ENCODE results near the gene TARS3.
"Not testable (repeated sequence)": the region's sequence is repeated elsewhere in the genome, so short reads cannot be mapped to it uniquely, and the experiment has no call there.

The TARS3 gene

GRCh38 chr15:101654171-101654570 is 70.1 kb downstream of the TARS3 start:
- DNase-seq (ENCODE audit: low read depth), result no peak

GRCh38 chr15:101652786-101653430 is 71.4 kb downstream of the TARS3 start:
- no peak for DNase-seq (ENCODE audit: low read depth)

DNA sequence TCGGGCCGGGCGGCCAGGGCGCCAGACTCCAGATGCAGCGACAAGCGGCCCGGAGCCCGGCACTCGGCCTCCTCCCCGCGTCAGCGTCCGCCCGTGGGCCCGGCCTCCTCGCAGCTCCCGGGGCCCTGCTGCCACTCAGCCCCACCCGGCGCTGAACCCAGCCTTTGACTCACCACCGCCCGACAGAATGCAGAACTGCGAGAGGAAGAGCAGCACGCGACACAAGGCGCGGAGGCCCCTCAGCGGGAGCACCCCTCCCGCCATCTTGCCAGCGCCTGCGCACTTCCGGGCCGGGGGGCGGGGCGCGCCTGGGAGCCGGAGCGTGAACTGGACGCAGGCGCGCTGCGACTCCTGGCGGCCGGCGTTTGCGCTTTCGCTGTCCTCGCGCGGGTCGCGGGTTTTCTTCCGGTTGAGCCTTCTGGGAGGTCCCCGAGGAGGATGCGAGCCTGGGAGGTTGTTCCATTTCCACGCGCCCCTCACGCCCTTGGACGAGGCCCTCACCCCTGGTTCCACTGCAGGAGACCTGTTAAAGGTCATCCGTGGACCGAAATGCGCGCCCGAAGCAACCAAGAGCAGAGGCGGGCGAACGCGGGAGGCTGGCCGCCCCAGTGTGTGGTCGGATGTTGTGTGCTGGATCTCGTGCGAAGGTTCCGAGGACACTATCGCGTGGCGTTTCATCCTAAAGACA is 72.0 kb downstream of the TARS3 start, which contains the start of gene TM2D3:
TSS of gene TM2D3 (minus strand) at position 284 of the 688 bp plus-strand sequence. CDS start at position 264, 20 bp downstream.
- DNase-seq (ENCODE audit: low read depth), result peak; percentile 95

DNA sequence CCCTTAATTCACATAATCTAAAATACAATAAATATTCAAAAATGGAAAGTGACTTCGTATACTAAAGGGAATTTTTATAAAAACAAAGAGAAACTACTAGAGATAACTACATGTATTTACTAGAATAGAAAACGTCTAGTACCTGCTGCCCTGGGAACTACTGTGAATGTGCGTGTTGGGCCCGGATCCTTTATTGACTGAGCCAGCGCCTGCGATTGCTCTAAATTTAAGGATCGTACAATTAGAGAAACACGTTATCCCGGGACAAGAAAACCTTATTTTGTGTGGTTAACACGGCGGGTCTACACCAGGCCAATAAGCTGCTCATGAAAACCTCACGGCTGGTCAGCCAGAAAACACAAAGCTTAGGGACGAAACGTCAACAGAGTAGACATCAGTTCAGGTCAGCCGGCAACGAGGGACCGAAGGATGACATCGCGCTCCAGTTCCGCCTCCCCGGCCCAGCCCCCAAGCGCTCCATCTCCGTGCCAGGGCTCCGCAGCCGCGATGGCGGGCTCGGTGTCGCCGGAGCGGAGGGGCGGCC is 72.6 kb downstream of the TARS3 start:
- DNase-seq (ENCODE audit: low read depth), result no peak

- no peak for DNase-seq (ENCODE audit: low read depth)
These were observed 74.1 kb downstream of the TARS3 start for GRCh38 chr15:101650145-101650544.

GRCh38 chr15:101648356-101648755 is 75.9 kb downstream of the TARS3 start:
- DNase-seq (ENCODE audit: low read depth), result no peak

- no peak for DNase-seq (ENCODE audit: low read depth)
These were observed 77.0 kb downstream of the TARS3 start for GRCh38 chr15:101647251-101647650.

GRCh38 chr15:101646672-101647071 is 77.6 kb downstream of the TARS3 start:
- no peak for DNase-seq (ENCODE audit: low read depth)

DNA sequence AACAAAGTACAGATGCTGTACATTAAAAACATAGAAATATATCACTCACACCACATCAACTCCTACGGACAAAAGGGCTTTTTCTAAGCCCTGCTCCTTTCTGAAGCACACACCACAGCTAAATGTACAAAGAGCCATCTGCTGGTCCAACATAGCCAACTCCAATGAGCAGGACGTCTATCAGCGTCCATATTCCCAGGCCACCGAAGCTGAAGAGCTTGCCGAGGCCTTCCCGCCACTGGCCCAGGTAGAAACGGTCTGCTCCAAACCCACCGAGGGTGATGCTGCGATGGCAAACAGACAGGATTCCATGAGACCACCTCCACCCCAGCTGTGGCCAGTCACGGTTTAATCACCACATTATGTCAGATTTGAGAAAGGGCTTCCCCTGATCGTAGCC is 81.9 kb downstream of the TARS3 start:
- DNase-seq (ENCODE audit: low read depth), result no peak

DNA sequence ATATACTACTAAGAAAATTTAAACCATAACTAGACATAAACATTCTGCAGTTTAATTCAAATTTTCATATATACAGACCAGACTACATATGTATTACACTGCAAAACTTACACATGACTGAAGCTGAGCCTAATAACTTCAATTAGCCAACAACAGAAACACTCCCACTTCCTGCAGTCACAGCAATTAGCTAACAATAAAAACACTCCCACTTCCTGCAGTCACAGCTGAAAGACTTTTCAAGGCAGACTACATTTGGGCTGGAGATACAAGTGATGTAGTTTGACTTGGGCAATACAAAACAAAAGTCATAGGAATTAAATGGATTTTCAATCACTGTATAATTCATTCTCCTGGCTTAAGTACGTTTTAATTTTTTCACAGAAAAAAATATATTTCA is 82.4 kb downstream of the TARS3 start:
- DNase-seq (ENCODE audit: low read depth), result no peak

DNA sequence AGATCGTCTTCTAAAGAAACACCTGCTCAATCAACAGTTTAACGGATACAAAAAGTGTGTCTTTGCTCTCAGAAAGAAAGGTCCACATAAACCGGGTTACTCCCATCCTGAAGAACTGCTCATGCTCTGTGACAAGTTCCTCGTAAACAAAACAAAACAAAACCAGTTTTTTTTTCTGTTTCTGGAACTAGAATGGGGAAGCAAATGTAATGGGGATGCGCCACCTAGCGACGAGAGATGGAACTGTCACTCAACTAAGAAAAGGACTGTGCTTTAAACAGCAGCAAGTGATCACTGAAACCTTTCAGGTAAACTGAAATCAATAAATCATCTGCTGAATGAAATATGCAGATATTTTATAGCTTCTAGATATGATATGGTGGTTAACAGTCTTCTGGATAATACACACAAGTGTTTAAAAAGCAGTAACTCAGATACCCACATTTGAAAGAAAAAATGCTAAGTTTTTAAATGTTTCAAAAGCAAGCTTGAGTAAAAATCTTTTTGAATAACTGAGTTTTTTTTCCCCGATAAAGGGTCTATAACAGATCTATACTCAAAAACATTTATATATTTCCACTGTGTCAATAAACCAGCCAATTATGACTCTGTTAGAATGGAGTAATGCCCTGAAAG is 83.0 kb downstream of the TARS3 start:
- peak; percentile 49 for DNase-seq (ENCODE audit: low read depth)

DNA sequence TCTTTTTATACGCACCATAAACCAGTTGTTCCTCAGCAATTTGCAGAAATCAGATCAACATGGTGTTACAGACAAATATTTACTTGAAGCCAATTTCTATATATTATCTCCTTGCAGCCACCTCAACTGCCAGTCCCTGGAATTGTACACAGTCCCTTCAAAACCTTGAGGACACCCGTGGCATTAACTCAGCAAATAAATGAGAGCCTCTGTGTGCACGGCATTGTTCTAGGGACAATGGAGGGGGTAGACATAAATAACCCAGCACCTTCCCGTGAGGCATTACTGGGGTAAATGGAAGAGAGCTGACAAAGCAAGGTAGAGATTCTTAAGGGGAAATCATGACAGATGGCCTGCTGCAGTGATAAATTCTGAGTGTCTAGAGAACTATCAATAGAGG is 84.6 kb downstream of the TARS3 start:
- DNase-seq (ENCODE audit: low read depth), result no peak

GRCh38 chr15:101637919-101638318 is 86.4 kb downstream of the TARS3 start:
- no peak for DNase-seq (ENCODE audit: low read depth)

GRCh38 chr15:101637516-101637915 is 86.8 kb downstream of the TARS3 start:
- no peak for DNase-seq (ENCODE audit: low read depth)

DNA sequence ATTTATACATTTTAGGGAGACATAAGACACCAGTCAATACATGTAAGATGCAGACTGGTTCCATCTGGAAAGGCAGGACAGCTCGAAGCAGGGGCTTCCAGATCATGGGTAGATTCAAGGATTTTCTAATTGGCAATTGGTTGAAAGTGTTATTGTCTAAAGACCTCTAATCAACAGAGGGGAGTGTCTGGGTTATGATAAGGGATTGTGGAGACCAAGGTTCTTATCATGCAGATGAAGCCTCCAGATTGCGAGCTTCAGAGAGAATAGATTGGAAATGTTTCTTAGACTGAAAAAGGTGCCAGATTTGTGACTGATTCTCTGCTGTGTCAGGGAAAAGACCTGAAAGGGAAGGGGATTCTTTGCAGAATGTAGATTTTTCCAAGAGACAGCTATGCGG is 87.2 kb downstream of the TARS3 start:
- DNase-seq (ENCODE audit: low read depth), result no peak

DNA sequence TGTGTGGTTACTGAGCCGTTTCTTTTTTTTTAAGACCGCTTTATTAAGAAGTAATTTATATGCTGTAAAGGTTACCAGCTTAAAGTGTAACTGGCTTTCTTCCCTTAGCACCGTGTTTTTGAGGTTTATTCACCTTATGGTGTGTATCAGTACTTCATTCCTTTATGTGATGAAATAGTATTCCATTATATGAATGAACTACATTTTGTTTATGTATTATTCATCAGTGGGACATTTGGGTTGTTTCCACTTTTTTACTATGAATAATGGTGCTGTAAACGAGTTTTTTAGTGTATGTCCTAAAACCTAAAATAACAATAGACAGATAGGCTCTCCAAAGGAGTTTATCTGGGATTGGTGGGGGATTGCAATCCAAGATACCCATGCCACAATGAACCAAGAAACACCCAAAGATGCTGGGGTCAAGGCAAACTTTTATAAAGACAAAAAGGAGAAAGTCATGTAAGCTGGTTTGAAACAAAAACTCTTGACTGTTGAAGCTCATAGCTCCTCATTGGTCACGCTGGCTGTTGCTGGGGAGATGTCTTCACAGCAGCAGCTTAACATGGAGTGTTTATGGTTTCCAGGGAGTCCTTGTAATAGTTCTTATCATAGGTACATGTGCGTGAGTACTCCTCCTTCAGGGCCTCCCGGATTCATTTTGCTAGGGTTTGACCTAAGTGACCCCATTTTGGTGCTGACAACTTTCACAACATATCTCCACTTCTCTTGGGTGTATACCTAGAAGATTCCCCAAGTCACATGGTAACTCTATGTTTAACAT is 88.1 kb downstream of the TARS3 start:
- DNase-seq (ENCODE audit: low read depth), result no peak

GRCh38 chr15:101633356-101633755 is 90.9 kb downstream of the TARS3 start:
- no peak for DNase-seq (ENCODE audit: low read depth)

- not testable (repeated sequence) for DNase-seq (ENCODE audit: low read depth)
These were observed 97.5 kb downstream of the TARS3 start for GRCh38 chr15:101626729-101627128.

GRCh38 chr15:101625980-101626379 is 98.3 kb downstream of the TARS3 start:
- DNase-seq (ENCODE audit: low read depth), result no peak

GRCh38 chr15:101625184-101625583 is 99.1 kb downstream of the TARS3 start:
- DNase-seq (ENCODE audit: low read depth), result no peak

GRCh38 chr15:101623367-101624304 is 100.6 kb downstream of the TARS3 start:
- no peak for DNase-seq (ENCODE audit: low read depth)
